ENCODE measurements around the gene DLG2.
A peak's percentile ranks its signal among the peaks of the same experiment; 100 is the strongest.
"Not testable (repeated sequence)": the region's sequence is repeated elsewhere in the genome, so short reads cannot be mapped to it uniquely, and the experiment has no call there.

DLG2 gene

GRCh38 chr11:84413549-84413948 lies 1213.6 kb downstream of the DLG2 start:
- no peak for DNase-seq

GRCh38 chr11:84412862-84413261 lies 1214.3 kb downstream of the DLG2 start:
- DNase-seq = no peak

- no peak for DNase-seq
Measured at GRCh38 chr11:84408946-84409411, 1218.2 kb downstream of the DLG2 start.

- DNase-seq = no peak
Measured at GRCh38 chr11:84407091-84407490, 1220.1 kb downstream of the DLG2 start.

- DNase-seq = no peak
Measured at GRCh38 chr11:84398017-84398626, 1229.0 kb downstream of the DLG2 start.

GRCh38 chr11:84396521-84396920 lies 1230.6 kb downstream of the DLG2 start:
- no peak for DNase-seq

GRCh38 chr11:84390441-84391078 lies 1236.6 kb downstream of the DLG2 start:
- no peak for DNase-seq

GRCh38 chr11:84389696-84390095 lies 1237.4 kb downstream of the DLG2 start:
- DNase-seq = no peak

GRCh38 chr11:84384731-84385130 lies 1242.4 kb downstream of the DLG2 start:
- peak; percentile 2 for DNase-seq

GRCh38 chr11:84383576-84383975 lies 1243.6 kb downstream of the DLG2 start:
- no peak for DNase-seq

GRCh38 chr11:84381666-84382065 lies 1245.5 kb downstream of the DLG2 start:
- no peak for DNase-seq

GRCh38 chr11:84372381-84372950 lies 1254.7 kb downstream of the DLG2 start:
- DNase-seq = no peak

GRCh38 chr11:84358034-84358433 lies 1269.1 kb downstream of the DLG2 start:
- DNase-seq = no peak

GRCh38 chr11:84355911-84356310 lies 1271.2 kb downstream of the DLG2 start:
- no peak for DNase-seq

GRCh38 chr11:84345597-84345996 lies 1281.5 kb downstream of the DLG2 start:
- no peak for DNase-seq

- DNase-seq = no peak
Measured at GRCh38 chr11:84345027-84345426, 1282.1 kb downstream of the DLG2 start.

- no peak for DNase-seq
Measured at GRCh38 chr11:84339796-84340195, 1287.3 kb downstream of the DLG2 start.

- no peak for DNase-seq
Measured at GRCh38 chr11:84333221-84333620, 1293.9 kb downstream of the DLG2 start.

GRCh38 chr11:84322211-84322610 lies 1304.9 kb downstream of the DLG2 start:
- DNase-seq = no peak

GRCh38 chr11:84319863-84320262 lies 1307.3 kb downstream of the DLG2 start:
- no peak for DNase-seq

GRCh38 chr11:84316866-84317555 lies 1310.1 kb downstream of the DLG2 start:
- no peak for DNase-seq

GRCh38 chr11:84313830-84314359 lies 1313.2 kb downstream of the DLG2 start:
- no peak for DNase-seq

GRCh38 chr11:84310268-84310667 lies 1316.9 kb downstream of the DLG2 start:
- no peak for DNase-seq

- DNase-seq = not testable (repeated sequence)
Measured at GRCh38 chr11:84308491-84308890, 1318.7 kb downstream of the DLG2 start.
